Activated CD8-positive, alpha-beta memory T cell treated with anti-CD3 and anti-CD28 coated beads for 24 hours (primary cell): ENCODE results near the gene FARS2.
"Not testable (repeated sequence)": the region's sequence is repeated elsewhere in the genome, so short reads cannot be mapped to it uniquely, and the experiment has no call there.

ENCODE experiments used
- DNase-seq: peaks from one replicate; pipeline ENCODE4 v3.0.0-alpha.2; 2020

FARS2 gene

GRCh38 chr6:5645328-5646290 is 384.3 kb downstream of the FARS2 start:
- peak; percentile 0 for DNase-seq

DNA sequence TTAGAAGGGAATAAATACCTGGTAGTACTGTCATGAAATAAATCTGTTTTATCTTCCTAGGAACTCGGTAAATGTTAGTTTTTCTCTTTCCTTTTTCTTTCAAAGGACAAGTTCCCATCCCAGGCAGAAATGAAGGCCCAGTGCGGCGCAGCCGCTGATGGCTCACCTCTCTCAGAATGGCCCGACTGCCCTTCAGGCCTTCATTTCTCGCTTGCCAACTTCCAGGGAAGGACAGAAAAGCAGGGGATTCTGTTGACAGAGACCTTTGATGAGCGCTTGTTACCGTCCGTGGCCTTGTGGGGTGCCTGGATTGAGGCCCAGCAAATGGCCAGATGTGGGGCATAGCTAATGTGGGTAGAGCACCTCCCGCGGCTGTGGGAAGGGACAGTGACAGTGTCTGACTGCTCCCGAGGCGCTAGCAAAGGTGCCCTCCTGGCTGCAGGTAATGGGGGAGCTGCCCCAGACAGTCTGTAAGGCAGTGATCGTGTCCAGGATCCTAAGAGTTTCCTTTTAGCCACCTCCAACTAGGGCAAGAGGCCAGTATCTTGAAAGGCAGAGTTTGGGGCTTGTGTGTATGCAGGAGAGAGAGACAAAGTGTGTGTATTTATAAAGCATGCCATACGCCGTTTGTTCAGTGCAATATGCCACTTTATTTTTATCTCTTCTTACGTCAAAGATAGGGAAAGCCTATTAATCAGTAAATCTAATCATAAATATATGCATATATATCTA is 391.3 kb downstream of the FARS2 start:
- DNase-seq: no peak

GRCh38 chr6:5653801-5654200 is 392.5 kb downstream of the FARS2 start:
- no peak for DNase-seq

DNA sequence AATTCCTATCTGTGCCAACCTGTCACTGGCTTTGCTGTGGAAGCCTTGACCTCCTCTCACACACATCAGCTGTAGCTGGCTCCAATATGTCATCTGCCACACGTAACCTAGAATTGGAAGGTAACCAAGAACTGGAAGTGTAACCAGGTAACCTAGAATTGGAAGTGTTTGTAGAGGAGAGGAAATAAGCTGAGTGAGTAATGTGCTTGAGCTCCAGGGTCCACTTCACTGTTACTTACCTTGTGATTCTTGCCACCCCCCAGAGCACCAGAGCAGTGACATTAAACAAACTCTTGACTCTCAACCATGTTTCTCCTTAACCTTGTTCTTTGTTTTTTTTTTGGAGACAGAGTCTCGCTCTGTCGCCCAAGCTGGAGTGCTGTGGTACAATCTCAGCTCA is 394.9 kb downstream of the FARS2 start:
- DNase-seq: peak; percentile 13

- DNase-seq: not testable (repeated sequence)
These were observed 395.4 kb downstream of the FARS2 start for GRCh38 chr6:5656695-5657094.

DNA sequence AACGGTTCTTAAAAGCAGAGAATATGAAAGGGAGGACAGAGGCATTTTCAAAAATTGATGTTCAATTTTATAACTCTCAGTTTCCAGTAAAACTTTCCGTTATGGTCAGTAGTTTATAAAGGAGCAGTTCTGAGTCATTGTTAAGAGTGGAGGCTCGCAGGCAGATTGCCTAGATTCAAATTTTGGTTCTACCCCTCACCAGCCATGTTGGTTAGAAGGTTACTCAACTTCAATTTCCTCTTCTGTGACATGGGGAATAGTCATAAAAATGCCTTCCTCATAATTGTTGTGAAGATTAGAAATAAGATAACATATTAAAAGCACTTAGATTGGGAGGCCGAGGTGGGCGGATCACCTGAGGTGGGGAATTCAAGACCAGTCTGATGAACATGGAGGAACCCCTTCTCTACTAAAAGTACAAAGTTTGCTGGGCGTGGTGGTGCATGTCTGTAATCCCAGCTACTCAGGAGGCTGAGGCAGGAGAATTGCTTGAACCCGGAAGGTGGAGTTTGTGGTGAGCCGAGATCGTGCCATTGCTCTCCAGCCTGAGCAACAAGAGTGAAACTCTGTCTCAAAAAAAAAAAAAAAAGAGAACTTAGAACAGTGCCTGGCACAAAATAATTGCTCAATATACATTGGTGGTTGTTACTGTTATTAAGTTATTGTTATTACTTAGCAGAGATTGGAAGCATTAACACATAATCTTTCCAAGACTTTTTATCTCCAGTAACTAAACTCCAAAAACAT is 396.5 kb downstream of the FARS2 start:
- DNase-seq: no peak

DNA sequence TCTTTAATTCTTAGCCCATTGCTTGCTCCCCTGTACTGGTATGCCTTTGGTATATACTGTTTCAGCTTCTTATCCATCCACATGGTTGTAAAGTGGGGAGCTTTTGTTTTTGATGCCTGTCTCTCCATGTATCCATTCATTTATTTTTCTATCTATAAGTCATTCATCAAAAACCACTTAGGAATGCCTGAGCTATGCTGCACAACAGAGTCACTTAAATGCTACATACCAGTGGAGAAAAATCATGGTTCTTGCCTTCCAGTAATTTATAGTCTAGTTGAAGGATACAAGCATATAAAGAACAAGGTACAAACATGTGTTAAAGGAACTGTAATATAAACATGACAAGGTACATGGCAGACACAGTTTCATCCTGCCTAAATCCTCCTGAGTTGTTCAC is 398.2 kb downstream of the FARS2 start:
- DNase-seq: no peak

GRCh38 chr6:5660772-5661171 is 399.5 kb downstream of the FARS2 start:
- no peak for DNase-seq

DNA sequence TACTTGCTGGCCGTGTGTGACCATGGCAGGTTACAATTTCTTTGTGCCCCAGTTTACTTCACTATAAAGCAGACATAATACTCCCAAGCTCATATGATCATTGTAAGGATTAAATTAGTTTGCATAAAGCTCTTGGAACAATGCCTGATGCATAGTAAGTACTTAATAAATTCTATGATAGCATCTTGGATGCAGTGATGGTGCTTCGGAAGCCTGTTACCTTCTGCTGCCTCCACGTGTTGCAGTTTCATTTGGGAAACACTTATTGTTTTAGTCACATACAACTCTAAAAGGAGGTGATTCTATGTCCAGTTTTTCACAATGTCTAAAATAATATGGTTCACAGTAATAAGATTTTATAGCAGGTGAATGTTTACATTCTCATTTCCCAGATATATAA is 401.5 kb downstream of the FARS2 start:
- no peak for DNase-seq

DNA sequence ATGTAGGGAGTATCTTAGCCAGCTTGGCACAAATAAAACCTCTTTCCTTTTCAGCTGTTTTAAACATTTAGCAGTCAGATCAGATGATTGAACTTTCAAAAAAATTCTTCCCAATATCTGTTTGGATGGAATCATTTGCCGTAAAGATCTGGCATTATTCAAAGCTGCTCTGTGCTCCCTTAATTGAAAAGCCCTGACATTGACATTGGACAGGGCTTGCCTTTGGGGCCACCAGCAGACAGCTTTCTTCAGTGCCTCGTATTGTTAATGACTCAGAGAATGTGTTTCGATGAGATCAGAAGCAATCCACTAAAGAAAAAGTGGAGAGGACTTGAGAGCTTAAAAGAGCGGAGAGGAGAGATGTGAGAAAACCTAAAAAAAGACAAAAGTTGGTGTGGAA is 401.9 kb downstream of the FARS2 start:
- no peak for DNase-seq

DNA sequence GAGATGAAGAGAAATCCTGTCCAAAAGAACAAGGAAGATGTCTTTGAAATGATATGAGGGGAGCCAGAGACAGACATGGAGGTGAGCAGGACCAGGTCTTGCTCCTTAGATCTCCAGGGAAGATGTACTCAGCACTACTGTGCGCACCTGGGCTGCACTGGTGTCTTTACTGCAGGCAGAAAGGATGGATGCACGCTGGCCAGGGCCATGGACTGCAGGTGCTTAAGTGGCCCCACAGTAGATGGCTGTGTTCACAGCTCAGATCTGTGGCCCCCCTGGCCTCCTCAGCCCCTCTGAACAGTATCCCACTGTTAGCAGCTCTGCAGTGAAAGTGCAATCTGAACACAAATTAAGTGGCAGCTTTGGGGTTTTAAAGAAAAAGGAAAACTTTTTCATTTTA is 402.4 kb downstream of the FARS2 start:
- no peak for DNase-seq

- no peak for DNase-seq
These were observed 402.8 kb downstream of the FARS2 start for GRCh38 chr6:5664149-5664548.

GRCh38 chr6:5665173-5665572 is 403.9 kb downstream of the FARS2 start:
- peak; percentile 59 for DNase-seq

GRCh38 chr6:5665667-5666066 is 404.4 kb downstream of the FARS2 start:
- DNase-seq: no peak

DNA sequence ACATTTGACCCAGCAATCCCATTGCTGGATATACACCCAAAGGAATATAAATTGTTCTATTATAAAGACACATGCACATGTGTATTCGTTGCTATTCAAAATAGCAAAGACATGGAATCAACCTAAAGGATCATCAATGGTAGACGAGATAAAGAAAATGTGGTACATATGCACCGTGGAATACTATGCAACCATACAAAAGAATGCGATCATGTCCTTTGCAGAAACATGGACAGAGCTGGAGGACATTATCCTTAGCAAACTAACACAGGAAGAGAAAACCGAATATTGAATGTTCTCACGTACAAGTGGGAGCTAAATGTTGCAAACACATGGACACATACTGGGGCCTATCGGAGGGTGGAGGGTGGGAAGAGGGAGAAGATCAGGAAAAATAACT is 405.4 kb downstream of the FARS2 start:
- no peak for DNase-seq

GRCh38 chr6:5667737-5668136 is 406.4 kb downstream of the FARS2 start:
- no peak for DNase-seq

DNA sequence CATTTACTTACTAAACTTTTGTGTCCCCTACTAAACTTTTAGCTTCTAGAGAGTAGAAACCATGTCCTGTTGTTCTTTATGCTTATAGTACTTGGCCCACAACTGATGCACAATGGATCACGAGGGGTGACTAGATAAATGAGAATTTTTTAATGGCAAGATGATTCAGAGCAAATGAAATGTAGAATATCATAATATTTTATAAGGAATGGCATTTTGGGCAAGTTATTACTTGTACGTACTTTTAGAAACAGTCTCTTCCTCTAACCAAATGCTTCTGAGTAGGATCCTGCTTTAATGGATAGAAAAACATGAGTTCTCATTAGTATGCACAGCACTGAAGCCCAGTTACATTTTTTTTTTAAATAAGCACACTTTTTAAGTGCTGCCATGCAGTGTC is 409.1 kb downstream of the FARS2 start:
- no peak for DNase-seq

DNA sequence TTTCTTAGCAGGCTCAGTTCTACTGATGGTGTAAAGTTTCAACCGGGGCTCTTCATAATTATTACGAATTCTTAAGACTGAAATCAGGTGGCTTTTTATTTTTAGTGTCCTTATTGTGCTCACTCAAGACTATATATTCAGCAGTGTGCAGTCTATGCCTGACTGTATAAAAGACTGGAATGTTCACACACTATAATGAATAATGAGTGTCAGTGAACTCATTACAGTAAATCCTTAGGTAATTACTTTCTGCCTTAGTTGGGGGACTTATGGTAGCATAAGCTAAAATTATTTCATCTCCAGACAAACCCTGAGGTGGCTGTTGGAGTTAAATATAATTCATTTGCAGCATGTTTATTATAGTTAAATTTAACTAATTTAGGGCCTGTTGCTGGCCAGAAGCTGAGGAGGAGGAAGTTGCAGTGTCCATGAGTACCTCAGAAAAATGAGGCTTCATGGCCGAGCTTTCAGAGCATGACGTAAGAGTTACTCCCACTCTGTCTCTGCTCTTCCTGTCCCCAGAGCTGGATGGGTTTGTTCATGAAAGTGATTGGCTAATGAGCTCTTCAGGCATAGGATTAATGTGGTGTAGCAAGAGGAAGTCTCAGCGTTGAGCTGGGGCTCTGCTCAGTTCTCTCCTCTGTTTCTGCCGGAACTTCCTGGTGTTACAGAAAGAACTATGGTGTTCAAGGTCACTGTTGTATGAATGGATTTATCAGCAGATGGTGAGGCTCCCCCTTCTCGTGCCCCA is 409.7 kb downstream of the FARS2 start:
- DNase-seq: no peak

GRCh38 chr6:5671601-5672559 is 410.6 kb downstream of the FARS2 start:
- DNase-seq: no peak

GRCh38 chr6:5672581-5673011 is 411.3 kb downstream of the FARS2 start:
- DNase-seq: no peak

DNA sequence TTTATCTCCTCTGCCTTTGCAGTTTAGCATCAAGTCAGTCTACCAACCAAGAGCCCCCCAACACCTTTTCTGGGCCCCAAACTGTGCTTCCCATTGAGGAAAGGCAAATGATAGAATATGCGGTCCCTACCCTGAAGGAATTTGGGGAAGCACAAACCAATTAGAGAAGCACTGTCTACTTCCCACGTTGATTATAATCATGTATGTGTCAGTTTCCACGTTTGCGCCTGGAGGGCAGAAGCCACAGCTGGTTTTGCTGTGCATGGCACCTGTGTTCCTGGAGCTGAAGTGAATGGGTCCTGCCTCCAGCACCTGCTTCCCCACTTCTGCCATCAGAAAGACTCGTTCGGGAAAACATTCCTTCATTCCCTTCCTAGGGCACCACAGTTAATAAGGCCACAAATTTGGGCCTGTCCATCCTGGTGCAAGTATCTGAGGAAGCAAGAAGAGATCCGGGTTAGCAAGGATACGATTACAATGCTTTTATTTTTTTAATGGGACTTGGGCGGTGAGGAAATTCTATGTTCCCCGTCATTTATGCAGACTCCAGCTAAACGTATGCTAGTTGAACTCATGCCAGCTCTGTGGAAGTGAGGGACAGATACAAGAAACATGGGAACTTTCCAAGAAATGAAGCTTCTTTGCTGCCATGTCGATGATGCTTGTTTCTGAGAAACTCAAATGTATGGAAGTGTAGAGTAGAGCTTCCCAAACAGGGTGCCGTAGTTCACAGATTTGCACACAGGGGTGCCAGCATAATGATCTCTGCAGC is 411.9 kb downstream of the FARS2 start:
- no peak for DNase-seq
